DND-41 (cell line): ENCODE results near the gene ERC2.

Experiments
- ATAC-seq: fragments of 200-7000 bp; cut with Tn5 transposase; 3 replicates; pipeline ENCODE4 v1.9.1; 2021; ENCODE audit warnings: low read depth; ENCODE audit not compliant: insufficient read depth
- DNase-seq: peaks from one replicate; pipeline ENCODE4 v3.0.0-alpha.2; 2020
- H2AFZ ChIP-seq: 2 replicates; pipeline ENCODE4 v1.6.0; 2012; ENCODE audit warnings: low read depth, low read length
- H3K27ac ChIP-seq: 2 replicates; pipeline ENCODE4 v1.5.1; 2012; ENCODE audit warnings: low read length, inconsistent platforms
- H3K27me3 ChIP-seq: fragments of 200-600 bp; sonication (generic); 2 replicates; pipeline ENCODE4 v1.6.0; 2012; ENCODE audit warnings: low read length, mild to moderate bottlenecking, inconsistent platforms; ENCODE audit not compliant: insufficient read depth, poor library complexity
- H3K36me3 ChIP-seq: 2 replicates; pipeline ENCODE4 v1.5.1; 2012; ENCODE audit warnings: low read length, inconsistent platforms; ENCODE audit not compliant: insufficient read depth
- H3K4me1 ChIP-seq: 2 replicates; pipeline ENCODE4 v1.5.1; 2012; ENCODE audit warnings: mild to moderate bottlenecking, low read length; ENCODE audit not compliant: insufficient read depth
- H3K4me2 ChIP-seq: 2 replicates; pipeline ENCODE4 v1.6.0; 2012; ENCODE audit warnings: mild to moderate bottlenecking, moderate library complexity, low read length, inconsistent platforms; ENCODE audit not compliant: insufficient read depth
- H3K4me3 ChIP-seq, 2 experiments: fragments of 200-600 bp in 1 of 2; shearing (Covaris generic) in 1 of 2; 2 replicates each; pipeline ENCODE4 v1.5.1; 2012 to 2016; ENCODE audit warnings: inconsistent platforms in 2 of 2, low read length in 2 of 2, mild to moderate bottlenecking in 2 of 2, low read depth in 1 of 2, moderate library complexity in 1 of 2
- H3K79me2 ChIP-seq: 2 replicates; pipeline ENCODE4 v1.6.0; 2012; ENCODE audit warnings: low read length, inconsistent platforms; ENCODE audit not compliant: insufficient read depth
- H3K9ac ChIP-seq: 2 replicates; pipeline ENCODE4 v1.6.0; 2012; ENCODE audit warnings: low read depth, mild to moderate bottlenecking, inconsistent platforms, low read length, moderate library complexity
- H3K9me3 ChIP-seq: 2 replicates; pipeline ENCODE4 v1.5.1; 2012; ENCODE audit warnings: low read length, moderate library complexity, mild to moderate bottlenecking, inconsistent platforms; ENCODE audit not compliant: insufficient read depth, severe bottlenecking
- H4K20me1 ChIP-seq: 2 replicates; pipeline ENCODE4 v1.6.0; 2012; ENCODE audit warnings: low read length; ENCODE audit not compliant: insufficient read depth
- CTCF ChIP-seq: IDR thresholded peaks from 2 replicates; pipeline ENCODE4 v1.5.1; 2012; ENCODE audit warnings: borderline replicate concordance, low read length, moderate library complexity, mild to moderate bottlenecking; ENCODE audit not compliant: poor library complexity, severe bottlenecking; ENCODE audit errors: extremely low read depth
- EZH2 ChIP-seq: IDR thresholded peaks from 3 replicates; pipeline ENCODE4 v1.6.1; 2012; ENCODE audit warnings: borderline replicate concordance, low read depth, mild to moderate bottlenecking, moderate library complexity, low read length, inconsistent platforms; ENCODE audit not compliant: severe bottlenecking

The ERC2 gene

GRCh38 chr3:55815262-55815661 lies 653.0 kb downstream of the ERC2 start:
- Histone ChIP-seq H3K9me3 (no peaks in the 10 kb centered on the region), H2AFZ (no peak overlapping the region), H3K36me3 (no peaks in the 10 kb centered on the region), H3K27me3 (no peaks in the 10 kb centered on the region), H3K4me3 (no peak overlapping the region), H4K20me1 (no peaks in the 10 kb centered on the region), H3K27ac (no peak overlapping the region), H3K4me1 (no peaks in the 10 kb centered on the region), H3K9ac (no peak overlapping the region), H3K79me2 (no peaks in the 10 kb centered on the region), H3K4me2 (no peak overlapping the region)
- no peak for TF ChIP-seq EZH2
- no peak for DNase-seq
- no peak for ATAC-seq

- no peak for ATAC-seq
Measured at GRCh38 chr3:55813268-55814097, 654.8 kb downstream of the ERC2 start.

GRCh38 chr3:55812394-55813013 lies 655.8 kb downstream of the ERC2 start:
- no peak overlapping the region for H3K4me2 ChIP-seq
- DNase-seq (no peak), ATAC-seq (no peak)
- H3K9me3 ChIP-seq, result no peaks in the 10 kb centered on the region
- no peak overlapping the region for H3K9ac ChIP-seq
- TF ChIP-seq CTCF, result no peak
- TF ChIP-seq EZH2, result no peak
- no peak overlapping the region for H3K4me3 ChIP-seq
- H3K4me1 ChIP-seq, result no peaks in the 10 kb centered on the region
- H2AFZ ChIP-seq, result no peak overlapping the region
- H3K27ac ChIP-seq, result no peak overlapping the region
- no peaks in the 10 kb centered on the region for H4K20me1 ChIP-seq
- no peaks in the 10 kb centered on the region for H3K36me3 ChIP-seq
- H3K27me3 ChIP-seq, result no peaks in the 10 kb centered on the region
- no peaks in the 10 kb centered on the region for H3K79me2 ChIP-seq

More at GRCh38 chr3:55813268-55814097, 654.8 kb downstream of the ERC2 start:
- no peak overlapping the region for H2AFZ ChIP-seq
- H4K20me1 ChIP-seq, result no peaks in the 10 kb centered on the region
- TF ChIP-seq CTCF, result no peak
- no peak for TF ChIP-seq EZH2
- no peak overlapping the region for H3K4me2 ChIP-seq
- H3K27me3 ChIP-seq, result no peaks in the 10 kb centered on the region
- no peak overlapping the region for H3K9ac ChIP-seq
- DNase-seq, result no peak
- no peaks in the 10 kb centered on the region for H3K4me1 ChIP-seq
- no peaks in the 10 kb centered on the region for H3K79me2 ChIP-seq
- no peaks in the 10 kb centered on the region for H3K36me3 ChIP-seq
- no peak overlapping the region for H3K4me3 ChIP-seq
- no peaks in the 10 kb centered on the region for H3K9me3 ChIP-seq
- H3K27ac ChIP-seq, result no peak overlapping the region

GRCh38 chr3:55807210-55807609 lies 661.1 kb downstream of the ERC2 start:
- Histone ChIP-seq H3K4me2 (no peak overlapping the region), H3K27me3 (no peaks in the 10 kb centered on the region), H3K27ac (no peak overlapping the region), H4K20me1 (no peaks in the 10 kb centered on the region), H3K79me2 (no peaks in the 10 kb centered on the region), H3K4me1 (no peaks in the 10 kb centered on the region), H2AFZ (no peak overlapping the region), H3K9ac (no peak overlapping the region), H3K9me3 (no peaks in the 10 kb centered on the region), H3K4me3 (no peak overlapping the region), H3K36me3 (no peaks in the 10 kb centered on the region)
- TF ChIP-seq EZH2, result no peak
- TF ChIP-seq CTCF, result no peak
- ATAC-seq, result no peak
- DNase-seq, result no peak
